NCI-H774 (cell line): Measurements from ENCODE around the gene BZW2.
A peak's percentile ranks its signal among the peaks of the same experiment; 100 is the strongest.

Experiments
- DNase-seq: peaks from one replicate; lab custom pipeline; 2025; lab: John Stamatoyannopoulos, UW

The BZW2 gene

DNA sequence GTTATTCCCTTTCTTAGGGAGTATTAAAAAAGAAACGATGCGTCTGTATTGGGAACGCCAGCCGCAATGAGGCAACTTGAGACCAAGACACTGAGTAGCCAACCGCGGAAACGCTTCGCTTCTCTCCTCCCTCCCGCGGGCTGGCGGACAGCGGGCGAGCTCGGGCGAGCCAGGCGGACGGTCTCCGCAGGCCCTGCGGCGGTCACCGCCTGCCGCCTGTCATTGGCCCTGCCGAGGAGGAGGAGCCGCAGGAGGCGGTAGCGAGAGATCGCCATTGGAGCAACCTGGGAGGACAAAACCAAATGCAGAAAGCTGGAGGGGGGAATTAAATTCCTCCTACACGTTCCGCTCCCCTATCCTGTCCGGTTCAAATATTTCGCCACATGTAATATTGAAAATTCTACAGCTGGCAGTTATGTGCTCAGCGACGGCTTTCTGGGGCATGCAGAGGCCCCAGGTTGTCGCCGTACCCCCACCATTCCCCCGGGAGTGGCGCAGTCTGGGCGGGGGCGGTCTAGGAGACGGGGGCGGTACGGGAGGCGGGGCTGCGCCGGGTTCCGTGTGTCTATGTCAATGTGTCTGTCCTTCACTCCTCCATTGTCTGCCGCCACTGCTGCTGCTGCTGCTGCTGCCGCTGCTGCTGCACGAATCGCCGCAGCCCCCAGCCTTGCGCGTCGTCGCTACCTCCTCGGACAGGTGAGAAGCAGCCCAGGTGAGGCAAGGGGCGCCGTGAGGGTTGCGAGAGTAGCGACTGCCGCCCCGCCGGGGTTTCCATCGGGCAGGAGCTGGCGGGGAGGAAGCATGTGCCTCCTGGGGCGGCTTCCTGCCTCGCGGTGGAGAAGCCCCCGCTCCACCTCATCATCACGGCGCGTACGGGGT lies at the start of gene BZW2, which contains the start of gene ANKMY2:
Gene BZW2, plus strand, starts transcription at position 589 of the 879 bp plus-strand sequence. CDS start 19,263 bp downstream, outside the sequence.
Gene ANKMY2, minus strand, starts transcription at position 162 of the 879 bp plus-strand sequence. CDS start 181 bp downstream, outside the sequence.
- peak; percentile 96 for DNase-seq

DNA sequence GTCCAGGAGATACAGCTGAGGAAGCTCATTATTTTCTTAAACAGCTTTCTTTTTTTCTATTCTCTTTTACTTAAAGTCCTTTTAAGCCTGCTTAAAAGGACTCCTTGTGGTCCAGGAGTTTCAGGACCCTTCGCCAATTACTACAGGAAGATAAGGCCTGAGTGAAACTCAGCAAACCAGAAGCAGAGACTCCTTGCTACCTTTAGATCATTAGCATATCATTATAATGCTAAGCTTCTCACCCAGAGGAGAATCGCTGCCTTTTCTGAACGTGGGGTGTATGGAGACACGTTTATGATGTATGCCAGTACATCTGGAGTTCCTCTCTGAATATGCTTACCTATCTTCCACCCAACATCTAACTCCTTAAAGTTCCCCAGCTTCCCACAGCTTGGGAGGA lies 48.0 kb upstream of the BZW2 start:
- DNase-seq: no peak

DNA sequence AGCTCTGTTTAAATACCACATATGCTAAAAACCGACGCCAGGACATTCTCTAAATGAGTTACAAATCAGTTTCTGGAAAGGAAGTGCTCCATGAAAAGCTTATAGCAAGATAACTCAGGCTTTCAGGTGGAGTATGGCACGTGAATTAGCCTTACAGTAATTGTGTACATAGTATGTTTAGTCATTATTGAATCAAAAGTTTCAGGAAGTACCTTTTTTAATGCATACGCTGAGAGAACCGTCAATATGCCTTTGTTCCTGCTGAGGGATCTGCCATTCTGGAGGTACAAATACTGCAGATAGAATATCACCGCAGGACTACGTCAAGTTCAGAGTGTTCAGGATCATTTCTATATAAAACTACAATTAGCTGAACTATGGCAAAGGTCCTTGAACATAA lies 46.1 kb upstream of the BZW2 start:
- no peak for DNase-seq

DNA sequence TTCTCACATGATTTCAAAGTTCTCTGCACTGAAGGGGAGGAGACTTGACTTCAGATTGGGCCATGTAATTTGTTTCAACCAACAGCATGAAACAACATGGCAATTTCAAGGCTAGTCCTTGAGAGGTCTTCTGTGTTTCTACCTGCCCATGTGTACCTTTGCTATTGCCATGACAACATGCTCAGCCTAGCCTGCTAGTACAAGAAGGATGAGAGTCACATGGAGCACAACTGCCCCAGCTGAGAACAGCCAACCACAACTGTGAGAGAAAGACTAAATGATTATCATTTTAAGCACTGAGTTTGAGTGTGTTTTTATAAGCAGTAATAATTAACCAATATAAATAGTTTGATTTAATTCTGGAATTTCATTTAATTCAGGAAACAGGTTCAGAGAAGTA lies 42.3 kb upstream of the BZW2 start:
- DNase-seq: no peak

DNA sequence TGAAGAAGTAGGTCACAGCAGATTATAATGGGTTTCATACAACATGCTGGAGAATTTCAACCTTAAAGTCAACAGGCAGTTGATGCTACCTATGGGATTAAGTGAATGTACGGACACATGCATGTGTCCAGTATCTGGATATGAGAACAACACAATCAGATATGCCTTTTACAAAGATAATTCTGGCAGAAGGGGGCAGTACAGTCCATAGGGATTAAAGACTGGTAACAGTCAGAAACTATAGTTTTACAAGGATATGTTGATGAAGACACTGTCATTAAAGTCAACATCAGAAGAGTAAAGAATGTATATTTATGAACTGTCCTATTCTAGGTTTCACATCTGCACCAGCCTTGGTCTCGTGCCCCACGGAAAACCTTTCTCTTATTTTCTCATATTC lies 41.9 kb upstream of the BZW2 start:
- DNase-seq: no peak

DNA sequence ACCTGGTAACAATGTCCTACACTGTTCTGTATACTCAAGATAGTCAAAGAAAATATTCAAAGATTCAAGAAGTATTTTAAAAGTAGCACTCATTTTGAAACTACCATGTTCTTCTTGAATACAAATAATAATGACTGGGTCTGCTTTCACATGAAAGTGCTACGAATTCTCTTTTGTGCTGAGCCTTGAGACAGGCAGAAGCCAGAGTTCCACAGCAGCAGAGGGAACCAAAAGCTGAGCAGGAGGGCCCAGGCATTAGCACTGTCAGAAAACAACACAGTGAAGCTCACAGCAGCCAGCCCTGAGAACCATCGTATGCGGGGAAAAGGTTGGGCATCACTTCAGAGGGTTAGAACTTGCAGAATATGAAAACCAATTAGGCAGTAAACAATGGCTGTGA lies 39.3 kb upstream of the BZW2 start:
- DNase-seq: no peak

DNA sequence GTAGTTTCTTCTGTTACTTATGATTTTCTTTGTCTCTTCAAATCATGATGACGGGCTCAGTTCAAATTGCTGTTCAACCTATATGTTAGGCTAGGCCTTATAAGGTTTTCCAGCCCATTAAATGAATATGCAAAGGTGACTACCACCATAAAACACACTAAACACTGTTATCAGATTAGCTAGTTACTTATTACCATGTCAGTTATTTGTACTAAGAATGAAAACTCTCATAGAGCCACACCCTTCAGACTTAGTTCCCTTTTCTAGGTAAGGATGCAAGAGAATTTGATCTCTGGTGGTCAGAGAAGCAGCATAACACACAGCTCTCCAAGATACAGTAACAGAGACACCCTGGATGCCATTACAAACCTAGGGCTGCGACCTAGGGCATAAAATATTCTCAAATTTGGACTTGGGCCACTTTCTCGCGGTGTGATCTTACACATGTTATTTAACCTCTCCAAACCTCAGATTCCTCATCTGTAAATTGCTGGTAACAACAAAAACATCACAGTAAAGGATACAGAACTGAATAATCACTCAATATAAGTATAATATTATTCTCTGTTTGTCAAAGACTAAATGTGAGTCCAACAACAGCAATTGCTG lies 36.0 kb upstream of the BZW2 start:
- no peak for DNase-seq

DNA sequence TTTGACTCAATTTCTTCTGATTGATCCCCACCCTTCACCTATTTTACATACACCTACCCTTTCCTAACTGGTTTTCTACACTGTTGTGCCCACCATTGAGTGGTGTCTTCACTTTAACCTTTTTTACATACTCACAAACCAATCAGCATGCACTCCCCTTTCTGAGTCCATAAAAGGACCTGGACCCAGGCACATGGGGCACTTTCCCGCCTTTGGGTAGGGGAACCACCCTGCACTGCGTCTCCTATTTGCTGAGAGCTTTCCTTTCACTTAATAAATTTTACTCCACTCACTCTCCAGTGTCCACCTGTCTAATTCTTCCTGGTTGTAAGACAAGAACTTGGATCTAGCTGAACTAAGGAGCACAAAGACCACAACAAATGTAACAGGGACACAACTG lies 34.3 kb upstream of the BZW2 start:
- DNase-seq: no peak

DNA sequence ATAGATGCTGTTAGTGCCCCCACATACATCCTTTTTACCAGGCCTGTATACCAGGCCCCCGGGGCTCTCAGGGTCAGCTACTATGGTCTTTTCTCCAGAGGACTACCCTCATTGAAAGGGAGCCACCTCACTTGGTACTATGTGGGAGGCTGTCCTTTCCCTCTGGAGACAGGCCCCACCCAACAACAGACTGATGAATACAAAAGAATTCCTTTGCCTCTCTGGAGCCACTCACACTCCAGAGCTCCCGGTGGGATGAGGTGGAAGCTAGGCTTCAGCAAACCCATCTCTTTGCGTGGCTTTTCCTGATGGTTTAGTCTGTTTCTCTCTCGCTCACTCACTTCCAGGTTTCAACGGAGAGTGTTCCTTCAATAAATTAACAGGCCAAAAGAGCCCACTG lies 30.8 kb upstream of the BZW2 start:
- DNase-seq: no peak

DNA sequence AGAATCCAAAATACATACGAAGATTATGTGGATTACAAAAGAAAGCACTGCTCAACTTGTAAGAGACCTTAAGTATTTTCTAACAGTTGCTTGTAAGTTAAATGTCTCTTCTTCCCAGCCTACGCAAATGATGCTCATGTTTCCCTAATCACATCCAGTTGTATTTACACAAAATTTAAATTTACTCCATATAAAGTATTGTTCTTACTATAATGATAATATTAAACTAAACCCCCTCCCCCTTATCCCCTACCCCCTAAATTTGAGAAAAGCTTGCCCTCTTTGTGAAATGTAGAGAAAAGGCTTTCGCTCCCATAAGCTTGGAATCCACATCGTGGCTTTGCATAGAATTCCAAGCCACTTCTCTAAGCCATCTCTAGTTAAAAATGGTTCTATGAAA lies 29.9 kb upstream of the BZW2 start:
- DNase-seq: no peak

DNA sequence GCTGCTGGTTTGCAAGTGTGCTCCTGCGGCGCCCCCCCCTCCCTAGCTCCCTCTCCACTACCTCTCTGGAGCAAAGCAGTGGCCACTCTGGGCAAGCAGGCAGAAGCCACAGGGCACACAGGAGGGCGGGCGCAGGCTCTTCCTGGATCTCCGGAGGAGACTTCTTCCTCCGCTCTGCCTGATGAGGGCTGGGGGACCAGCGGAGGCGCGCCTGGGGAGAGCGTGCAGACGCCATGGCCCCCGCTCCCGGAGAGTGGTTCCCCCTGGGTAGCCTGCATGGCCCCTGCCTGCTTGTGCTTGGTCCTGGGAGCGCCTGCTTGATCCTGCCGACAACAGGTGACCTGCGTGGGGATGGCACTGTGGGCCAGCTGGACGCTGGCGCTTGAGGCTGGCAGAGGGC lies 29.4 kb upstream of the BZW2 start:
- no peak for DNase-seq

DNA sequence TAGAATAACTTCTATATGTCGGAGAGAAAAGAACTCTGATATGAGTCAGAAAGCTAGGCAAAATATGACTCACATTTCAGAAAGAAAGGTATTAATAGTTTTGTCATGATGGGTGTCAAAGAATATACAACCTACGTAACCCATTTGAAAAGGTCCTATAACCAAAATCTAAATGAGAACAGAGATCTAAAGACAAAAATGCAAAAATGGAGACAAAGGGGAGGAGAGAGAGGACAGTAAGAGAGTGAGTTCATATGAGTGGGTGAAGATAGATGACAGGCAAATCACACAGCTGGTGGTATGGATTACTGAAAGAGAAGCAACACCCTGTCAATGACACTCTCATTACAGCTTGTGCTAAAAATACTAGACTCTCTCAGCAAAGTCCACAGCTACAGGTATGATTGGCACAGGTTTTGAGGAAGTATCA lies 26.0 kb upstream of the BZW2 start:
- DNase-seq: no peak

DNA sequence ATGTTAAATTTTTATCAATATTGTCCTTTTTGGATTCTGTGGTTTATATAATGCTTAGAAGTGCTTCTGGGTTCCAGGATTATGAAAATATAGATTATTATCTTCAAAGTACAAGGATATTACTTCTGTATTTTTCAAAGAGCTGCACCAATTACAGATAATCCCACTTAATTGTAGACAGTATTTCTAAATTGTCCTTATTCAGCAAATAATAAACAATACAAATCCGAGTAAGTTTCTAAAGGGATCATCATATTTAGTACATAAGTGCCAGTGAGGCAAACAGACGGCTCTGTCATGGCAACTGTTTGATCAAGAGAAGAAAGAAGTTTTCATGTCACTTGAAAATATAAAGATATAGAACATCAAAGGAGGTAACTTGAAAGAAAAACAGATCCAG lies 19.6 kb upstream of the BZW2 start:
- DNase-seq: no peak

DNA sequence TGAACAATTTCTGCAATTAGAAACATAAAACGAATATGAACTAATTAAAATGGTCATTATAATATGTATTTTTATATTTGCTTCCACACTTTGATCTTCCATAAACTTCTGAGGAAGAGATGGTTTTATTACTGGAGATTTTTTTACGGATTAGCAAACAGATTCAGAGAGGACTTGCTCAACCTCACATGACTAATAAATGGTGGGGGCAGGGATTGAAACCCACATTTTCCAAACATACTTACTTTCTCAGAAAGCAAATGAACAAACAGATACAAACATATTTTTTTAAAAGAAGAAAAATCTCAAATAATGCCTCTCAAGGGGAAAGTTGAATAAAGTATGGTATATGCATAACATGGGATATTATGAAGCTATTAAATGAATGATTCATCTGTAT lies 18.7 kb upstream of the BZW2 start:
- no peak for DNase-seq

DNA sequence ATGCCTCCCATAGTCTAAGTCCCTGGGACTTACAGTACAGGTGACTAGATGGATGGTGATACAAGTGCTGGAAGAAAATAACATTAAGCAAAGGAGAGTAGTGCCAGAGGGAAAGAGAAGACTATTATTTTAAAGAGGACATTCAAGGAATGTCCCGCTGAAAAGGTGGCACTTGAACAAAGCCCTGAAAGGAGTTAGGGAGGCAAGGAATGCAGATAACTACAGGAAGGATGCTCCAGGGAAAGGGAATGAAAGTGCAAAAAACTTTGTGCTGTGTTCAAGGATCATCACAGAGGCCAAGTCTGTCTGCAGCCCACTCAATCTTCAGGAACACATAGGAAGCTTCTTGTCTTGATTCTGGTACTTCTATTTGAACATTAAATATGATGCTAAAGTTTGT lies 15.3 kb upstream of the BZW2 start:
- DNase-seq: no peak

DNA sequence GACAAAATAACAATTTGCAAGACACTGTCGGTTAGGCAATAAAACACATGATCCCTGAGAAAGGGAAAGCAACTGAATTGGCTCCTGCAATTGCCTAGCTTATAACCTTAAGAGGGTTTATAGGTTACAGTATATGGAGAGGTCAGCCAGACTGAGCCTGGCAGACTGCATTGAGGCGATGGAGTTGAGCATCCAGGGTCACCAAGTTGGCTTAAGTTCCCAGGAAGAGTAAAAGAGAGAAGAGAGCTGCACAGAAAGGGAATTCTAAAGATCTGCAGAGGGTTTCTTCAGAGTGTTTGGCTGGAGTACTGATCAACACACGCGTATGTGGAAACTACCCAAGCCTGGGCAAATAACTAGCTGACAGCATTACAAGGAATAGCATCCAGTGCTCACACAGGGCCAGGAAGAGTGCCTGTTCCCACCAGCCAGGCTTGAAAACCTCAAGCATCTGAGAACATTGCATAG lies 11.7 kb upstream of the BZW2 start:
- DNase-seq: no peak

DNA sequence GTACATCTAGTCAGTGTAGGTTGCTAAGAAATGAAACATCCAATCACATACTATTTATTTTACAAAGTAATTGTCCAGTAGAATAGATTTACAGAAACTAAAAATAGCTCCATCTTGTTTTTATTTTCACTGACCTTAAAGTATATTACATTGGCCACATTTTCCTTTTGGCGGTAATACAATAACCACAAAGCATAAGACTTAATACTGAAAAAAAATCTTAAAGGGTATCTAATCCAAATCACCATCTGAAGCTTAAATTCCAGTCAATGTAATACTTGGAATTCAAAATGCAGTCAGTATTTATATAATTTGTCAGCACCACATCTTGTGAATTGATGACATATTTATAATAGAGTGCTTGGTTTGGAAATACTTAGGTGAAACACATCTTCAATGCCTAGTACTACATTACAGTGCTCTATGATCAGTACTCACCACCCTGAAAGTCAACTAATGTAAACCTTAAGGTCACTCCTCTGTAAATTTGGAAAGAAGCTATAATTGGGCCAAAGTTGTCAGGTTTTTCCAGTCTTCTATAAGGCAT lies 9.4 kb upstream of the BZW2 start:
- DNase-seq: no peak

DNA sequence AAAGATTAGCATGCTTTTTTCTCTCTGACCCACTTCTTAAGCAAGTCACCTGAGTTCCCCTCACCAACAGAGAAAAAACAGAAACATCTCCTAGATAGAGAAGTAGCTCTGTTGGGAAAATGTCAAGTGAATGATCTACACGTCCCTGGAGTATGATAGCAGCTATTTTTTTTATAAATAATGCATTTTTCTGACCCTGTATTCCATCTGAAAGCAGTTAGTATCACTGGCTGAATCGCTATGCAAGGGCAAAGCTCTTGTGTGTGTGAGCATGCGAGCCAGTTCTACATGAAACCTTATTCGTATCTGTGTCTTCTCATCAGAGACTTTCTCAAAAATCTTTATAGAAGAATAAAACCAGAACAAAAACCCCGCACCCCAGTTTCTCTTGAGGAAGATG lies 8.6 kb upstream of the BZW2 start:
- DNase-seq: no peak

DNA sequence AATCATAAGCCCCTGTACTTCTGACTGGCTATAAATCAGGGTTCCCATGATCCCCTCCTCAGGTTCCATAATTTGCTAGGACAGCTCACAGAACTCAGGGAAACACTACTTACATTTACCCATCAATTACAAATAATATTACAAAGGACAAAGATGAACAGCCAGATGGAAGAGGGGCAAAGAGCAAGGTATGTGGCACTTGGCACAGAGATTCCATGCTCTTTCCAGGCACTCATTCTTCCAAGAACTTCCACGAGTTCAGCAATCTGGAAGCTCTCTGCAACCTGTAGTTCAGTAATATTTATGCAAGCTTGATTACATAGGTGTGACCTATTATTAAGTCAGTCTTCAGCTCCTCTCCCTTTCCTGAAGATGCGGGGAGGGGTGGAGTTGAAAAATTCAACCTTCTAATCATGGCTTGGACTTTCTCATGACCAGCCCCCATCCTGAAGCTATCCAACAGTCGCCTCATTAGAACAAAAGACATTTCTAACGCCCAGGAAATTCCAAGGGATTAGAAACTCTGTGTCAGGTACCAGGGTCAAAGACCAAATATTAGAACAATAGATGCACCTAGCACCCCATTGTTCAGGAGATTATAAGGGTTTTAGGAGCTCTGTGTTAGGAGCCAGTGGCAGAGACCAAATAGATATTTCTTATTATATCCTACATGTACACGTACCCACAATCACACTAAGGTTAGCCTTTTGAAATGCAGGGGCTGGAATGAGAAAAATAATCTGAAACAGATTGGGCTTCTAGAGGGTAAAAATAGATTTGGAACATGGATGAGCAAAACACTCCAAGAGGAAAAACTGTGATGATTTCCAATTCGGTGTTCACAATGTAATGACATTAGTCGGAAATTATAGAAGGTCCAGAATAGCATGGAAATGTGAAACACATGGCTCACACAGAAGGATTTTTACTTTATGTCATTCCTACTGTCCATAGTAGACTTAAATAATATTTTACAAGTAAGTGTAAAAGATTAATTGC lies 7.4 kb upstream of the BZW2 start:
- DNase-seq: no peak

DNA sequence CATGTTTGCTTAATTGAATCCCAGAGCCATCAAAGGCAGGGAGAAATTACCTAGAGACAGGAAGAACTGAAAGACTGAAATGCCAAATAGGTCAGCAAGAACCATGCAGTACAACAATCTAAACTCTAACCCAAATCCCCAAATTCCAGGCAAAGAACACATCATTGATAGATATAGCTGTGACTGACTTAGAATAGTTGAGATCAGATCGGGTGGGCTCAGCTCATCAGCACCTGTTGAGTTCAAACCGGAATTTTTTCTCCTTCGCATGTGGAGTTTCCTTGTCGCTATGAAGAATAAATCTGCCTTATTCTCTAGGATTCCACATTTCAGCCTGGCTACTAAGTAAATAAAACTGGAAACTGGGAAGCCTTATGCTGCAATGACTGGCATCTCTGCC lies 1.8 kb upstream of the BZW2 start:
- no peak for DNase-seq

DNA sequence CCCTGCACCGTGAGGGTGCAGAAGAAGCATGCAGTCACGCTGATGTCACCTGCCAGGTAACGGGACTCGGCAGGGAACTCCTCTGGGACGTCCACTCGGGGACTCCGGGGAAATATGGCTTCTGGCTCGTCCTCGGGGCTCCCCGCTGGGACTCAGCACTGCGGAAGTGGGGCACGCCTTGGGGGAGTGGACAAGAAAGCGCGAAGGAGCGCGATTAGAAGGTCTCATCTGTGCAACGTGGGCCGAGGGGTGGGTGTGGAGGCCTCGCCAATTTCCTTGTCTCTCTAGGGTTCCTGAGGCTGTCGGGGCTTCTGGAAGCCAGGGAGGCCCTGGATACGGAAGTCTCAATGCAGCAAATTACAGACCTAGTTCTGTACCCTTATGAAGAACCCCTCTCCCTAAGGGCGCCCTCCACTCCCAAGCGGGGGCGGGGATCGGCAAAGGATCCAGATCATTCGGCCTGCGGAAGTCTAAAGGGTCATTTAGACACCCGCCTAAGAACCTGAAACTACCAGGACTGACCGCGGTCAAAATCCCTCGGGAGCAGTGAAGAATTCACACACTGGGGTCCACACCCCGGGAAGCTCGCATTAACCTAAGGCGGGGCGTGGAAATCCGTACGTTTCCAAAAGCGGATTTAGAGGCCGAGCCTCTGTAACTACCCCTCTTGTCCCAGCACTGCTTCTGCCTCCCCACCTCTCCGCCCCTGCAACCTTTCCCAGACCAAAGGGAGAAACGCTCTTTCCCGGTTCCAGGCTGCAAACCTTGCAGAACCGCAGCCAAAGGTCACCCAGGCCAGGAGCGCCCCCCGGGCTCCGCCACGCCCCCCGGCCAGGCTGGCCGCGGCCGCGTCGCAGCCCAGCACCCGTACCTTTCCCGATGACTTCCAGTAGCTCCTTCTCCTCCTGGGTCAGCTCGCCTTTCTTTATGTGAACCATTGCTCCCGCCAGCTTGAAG lies 1.1 kb upstream of the BZW2 start:
- peak; percentile 47 for DNase-seq
